Mesothelial cell of epicardium (in vitro differentiated cells): ENCODE measurements around the gene MAP7D3. TPM values are rescaled to one million over a fixed set of nuclear protein-coding genes. Genes with fewer than 3 reads are reported as not detected.
A peak's percentile ranks its signal among the peaks of the same experiment; 100 is the strongest.

Experiments used
- DNase-seq, 2 experiments: peaks; one replicate each; pipeline ENCODE4 v3.0.0; 2021; ENCODE audit warnings: low spot score in 2 of 2; ENCODE audit not compliant: unreplicated experiment in 2 of 2
- H3K27ac Mint-ChIP-seq: 2 replicates; pipeline ENCODE4 v1.8.0; 2021; ENCODE audit warnings: mixed read lengths
- H3K27me3 Mint-ChIP-seq: 2 replicates; pipeline ENCODE4 v1.8.0; 2021; ENCODE audit warnings: low read depth, mixed read lengths
- H3K36me3 Mint-ChIP-seq: 2 replicates; pipeline ENCODE4 v1.8.0; 2021; ENCODE audit warnings: mixed read lengths
- H3K4me1 Mint-ChIP-seq: 2 replicates; pipeline ENCODE4 v1.8.0; 2021; ENCODE audit warnings: mixed read lengths
- H3K4me3 Mint-ChIP-seq: 2 replicates; pipeline ENCODE4 v1.8.0; 2021; ENCODE audit warnings: mild to moderate bottlenecking, moderate library complexity, mixed read lengths
- H3K9me3 Mint-ChIP-seq: 2 replicates; pipeline ENCODE4 v1.8.0; 2021; ENCODE audit warnings: mixed read lengths
- total RNA-seq: library from RNA; stranded (reverse); gene quantifications from 3 replicates; pipeline ENCODE4 v1.2.1, GENCODE V29; 2021
- TF ChIP-seq, protein P1 (sequence below): fragments of 200-600 bp; sonication (generic); IDR thresholded peaks from one replicate; pipeline ENCODE4 v1.5.0; 2021; ENCODE audit warnings: antibody characterized with exemption; ENCODE audit not compliant: unreplicated experiment

Gene MAP7D3
- total RNA-seq, 1 donor from 2014 or later = 10.4 TPM

GRCh38 chrX:136182414-136182813, 68.8 kb downstream of the MAP7D3 start:
- TF ChIP-seq, protein P1, sequence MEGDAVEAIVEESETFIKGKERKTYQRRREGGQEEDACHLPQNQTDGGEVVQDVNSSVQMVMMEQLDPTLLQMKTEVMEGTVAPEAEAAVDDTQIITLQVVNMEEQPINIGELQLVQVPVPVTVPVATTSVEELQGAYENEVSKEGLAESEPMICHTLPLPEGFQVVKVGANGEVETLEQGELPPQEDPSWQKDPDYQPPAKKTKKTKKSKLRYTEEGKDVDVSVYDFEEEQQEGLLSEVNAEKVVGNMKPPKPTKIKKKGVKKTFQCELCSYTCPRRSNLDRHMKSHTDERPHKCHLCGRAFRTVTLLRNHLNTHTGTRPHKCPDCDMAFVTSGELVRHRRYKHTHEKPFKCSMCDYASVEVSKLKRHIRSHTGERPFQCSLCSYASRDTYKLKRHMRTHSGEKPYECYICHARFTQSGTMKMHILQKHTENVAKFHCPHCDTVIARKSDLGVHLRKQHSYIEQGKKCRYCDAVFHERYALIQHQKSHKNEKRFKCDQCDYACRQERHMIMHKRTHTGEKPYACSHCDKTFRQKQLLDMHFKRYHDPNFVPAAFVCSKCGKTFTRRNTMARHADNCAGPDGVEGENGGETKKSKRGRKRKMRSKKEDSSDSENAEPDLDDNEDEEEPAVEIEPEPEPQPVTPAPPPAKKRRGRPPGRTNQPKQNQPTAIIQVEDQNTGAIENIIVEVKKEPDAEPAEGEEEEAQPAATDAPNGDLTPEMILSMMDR = no peak
- Mint-ChIP-seq H3K4me1 (peaks cover 5% of the 10 kb centered on the region), H3K4me3 (no peak overlapping the region), H3K9me3 (peaks cover 12% of the 10 kb centered on the region), H3K27ac (no peak overlapping the region), H3K27me3 (no peaks in the 10 kb centered on the region), H3K36me3 (no peaks in the 10 kb centered on the region)
- DNase-seq = no peak

DNA sequence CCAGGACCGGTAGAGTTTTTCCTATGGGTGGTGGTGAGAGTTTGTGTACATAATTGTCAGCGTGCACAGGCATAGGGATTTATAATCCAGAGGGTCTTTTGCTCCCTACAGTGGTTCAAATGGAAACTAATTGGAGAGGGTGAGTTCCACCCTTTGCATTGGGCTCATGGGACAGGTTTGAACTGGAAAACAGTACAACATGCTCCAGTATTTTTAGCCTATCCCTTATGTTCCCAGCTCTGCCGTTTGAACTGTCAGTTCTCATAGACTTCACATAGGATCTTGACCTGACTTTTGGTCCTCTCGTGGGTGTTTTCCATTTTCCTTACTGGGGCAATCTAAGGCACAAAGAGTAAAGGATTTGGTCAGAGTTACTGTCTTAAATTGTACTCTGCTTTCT, 72.1 kb downstream of the MAP7D3 start:
- Mint-ChIP-seq H3K9me3 (peaks cover 12% of the 10 kb centered on the region), H3K4me1 (peaks cover 6% of the 10 kb centered on the region), H3K27me3 (no peaks in the 10 kb centered on the region), H3K27ac (no peak overlapping the region), H3K36me3 (no peaks in the 10 kb centered on the region), H3K4me3 (no peak overlapping the region)
- DNase-seq = no peak
- TF ChIP-seq, protein P1 = no peak

- peak overlapping the region; percentile 27 for H3K27ac Mint-ChIP-seq
- peaks cover 6% of the 10 kb centered on the region for H3K4me1 Mint-ChIP-seq
- peaks cover 7% of the 10 kb centered on the region for H3K9me3 Mint-ChIP-seq
- TF ChIP-seq, protein P1 = no peak
- DNase-seq = no peak
- H3K36me3 Mint-ChIP-seq = no peaks in the 10 kb centered on the region
- H3K4me3 Mint-ChIP-seq = no peak overlapping the region
- H3K27me3 Mint-ChIP-seq = no peaks in the 10 kb centered on the region
Measured at GRCh38 chrX:136176399-136176825, 74.8 kb downstream of the MAP7D3 start.

DNA sequence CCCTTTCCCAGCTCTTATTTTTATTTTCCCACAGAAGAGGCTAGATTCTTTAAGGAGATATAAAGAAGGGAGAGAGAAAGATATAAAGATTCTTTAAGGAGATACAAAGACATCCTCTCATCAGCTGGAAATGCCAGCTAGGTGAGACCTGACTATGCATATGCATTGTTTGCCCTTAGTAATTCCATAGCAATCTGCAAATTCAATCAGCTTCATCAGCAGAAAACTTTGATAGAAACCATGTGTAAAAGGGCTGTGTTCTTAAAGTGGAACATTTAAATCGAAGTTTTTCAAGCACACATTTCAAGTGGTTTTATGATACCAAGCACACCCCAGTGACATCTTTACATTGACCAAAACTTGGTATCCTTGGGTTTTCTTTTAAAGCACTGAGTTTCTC, 79.8 kb downstream of the MAP7D3 start:
- no peak overlapping the region for H3K4me3 Mint-ChIP-seq
- no peak for DNase-seq
- H3K27ac Mint-ChIP-seq = no peak overlapping the region
- H3K27me3 Mint-ChIP-seq = no peaks in the 10 kb centered on the region
- TF ChIP-seq, protein P1 = no peak
- no peaks in the 10 kb centered on the region for H3K36me3 Mint-ChIP-seq
- peaks cover 12% of the 10 kb centered on the region for H3K9me3 Mint-ChIP-seq
- H3K4me1 Mint-ChIP-seq = peaks cover 13% of the 10 kb centered on the region

DNA sequence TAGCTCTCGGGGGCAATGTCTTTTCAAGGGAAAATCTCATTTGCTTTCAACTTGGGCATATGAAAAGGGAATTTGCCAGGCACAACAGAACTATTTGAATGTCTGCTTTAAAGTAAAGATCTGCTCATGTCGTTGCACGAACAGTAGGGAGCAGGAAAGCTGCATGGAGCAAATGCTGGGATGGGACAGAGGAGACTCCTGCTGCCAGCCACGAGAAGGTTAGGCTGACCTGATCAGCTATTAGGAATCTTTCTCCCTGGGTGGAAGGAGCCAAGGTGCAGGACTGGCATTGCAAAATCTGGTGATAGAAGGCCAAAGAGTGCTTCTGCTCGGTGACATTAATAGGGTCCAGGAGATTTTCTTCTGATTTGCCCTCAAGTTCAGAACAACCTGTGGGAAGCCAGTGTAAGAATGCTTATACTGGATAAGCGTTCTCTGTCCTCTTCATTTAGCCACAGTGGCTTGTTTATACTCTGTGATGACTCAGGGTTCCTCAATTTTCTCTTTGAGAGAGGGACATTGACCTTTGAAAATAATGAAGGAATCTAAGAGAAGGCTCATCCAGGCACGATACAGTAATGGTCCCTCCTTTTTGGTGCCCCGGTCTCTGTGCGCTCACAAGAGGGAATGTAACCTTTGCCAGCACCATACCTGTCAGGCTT, 80.9 kb downstream of the MAP7D3 start:
- no peak for DNase-seq
- no peaks in the 10 kb centered on the region for H3K36me3 Mint-ChIP-seq
- no peaks in the 10 kb centered on the region for H3K27me3 Mint-ChIP-seq
- H3K4me1 Mint-ChIP-seq = peaks cover 11% of the 10 kb centered on the region
- no peak overlapping the region for H3K4me3 Mint-ChIP-seq
- TF ChIP-seq, protein P1 = no peak
- peak overlapping the region; percentile 1 for H3K27ac Mint-ChIP-seq
- H3K9me3 Mint-ChIP-seq = peaks cover 13% of the 10 kb centered on the region
